Kidney epithelial cell (primary cell): ENCODE measurements around the gene RETREG1. TPM values are rescaled to one million over a fixed set of nuclear protein-coding genes. Genes with fewer than 3 reads are reported as not detected.

Experiments used
- DNase-seq: peaks from one replicate; pipeline ENCODE4 v3.0.0-alpha.2; 2010; ENCODE audit warnings: low read depth
- H3K27me3 ChIP-seq: 2 replicates; pipeline ENCODE4 v1.6.0; 2011; ENCODE audit warnings: low read length; ENCODE audit not compliant: control insufficient read depth, insufficient read depth
- H3K36me3 ChIP-seq: 2 replicates; pipeline ENCODE4 v1.5.1; 2011; ENCODE audit warnings: low read length; ENCODE audit not compliant: control insufficient read depth, insufficient read depth
- H3K4me3 ChIP-seq: 2 replicates; pipeline ENCODE4 v1.5.1; 2011; ENCODE audit warnings: low read depth, mild to moderate bottlenecking, control low read depth, low read length
- CTCF ChIP-seq: IDR thresholded peaks from 2 replicates; pipeline ENCODE4 v1.5.1; 2011; ENCODE audit warnings: mild to moderate bottlenecking, moderate library complexity, low read length, control low read depth, inconsistent platforms; ENCODE audit not compliant: insufficient read depth, poor library complexity, severe bottlenecking
- total RNA-seq: library from RNA; depleted of rRNA; stranded (reverse); fragments of >200 nt; gene quantifications from 2 replicates; pipeline ENCODE4 v1.2.3, GENCODE V29; 2015

The RETREG1 gene
- total RNA-seq, 1 donor from 2014 or later, result 14.8 TPM

- H3K36me3 ChIP-seq, result no peaks in the 10 kb centered on the region
- H3K4me3 ChIP-seq, result no peak overlapping the region
- H3K27me3 ChIP-seq, result no peaks in the 10 kb centered on the region
- TF ChIP-seq CTCF, result no peak
- DNase-seq, result no peak
Observed at GRCh38 chr5:16577677-16578076, 39.1 kb downstream of the RETREG1 start.

- Histone ChIP-seq H3K4me3 (no peak overlapping the region), H3K27me3 (no peaks in the 10 kb centered on the region), H3K36me3 (no peaks in the 10 kb centered on the region)
- DNase-seq, result peak; percentile 56
- TF ChIP-seq CTCF, result no peak
Observed at GRCh38 chr5:16574789-16575721, 41.7 kb downstream of the RETREG1 start.

- TF ChIP-seq CTCF, result no peak
- H3K4me3 ChIP-seq, result no peak overlapping the region
- H3K36me3 ChIP-seq, result no peaks in the 10 kb centered on the region
- H3K27me3 ChIP-seq, result no peaks in the 10 kb centered on the region
- no peak for DNase-seq
Observed at GRCh38 chr5:16573401-16573800, 43.4 kb downstream of the RETREG1 start.

- Histone ChIP-seq H3K27me3 (no peaks in the 10 kb centered on the region), H3K4me3 (no peak overlapping the region), H3K36me3 (no peaks in the 10 kb centered on the region)
- DNase-seq, result no peak
- no peak for TF ChIP-seq CTCF
Observed at GRCh38 chr5:16572289-16573015, 44.3 kb downstream of the RETREG1 start.

GRCh38 chr5:16571016-16571415, 45.8 kb downstream of the RETREG1 start:
- Histone ChIP-seq H3K4me3 (no peak overlapping the region), H3K36me3 (no peaks in the 10 kb centered on the region)

More at GRCh38 chr5:16571016-16571415, 45.8 kb downstream of the RETREG1 start:
- DNase-seq, result no peak
- no peaks in the 10 kb centered on the region for H3K27me3 ChIP-seq
- no peak for TF ChIP-seq CTCF
